Measurements from ENCODE around the gene GLT6D1.

Gene GLT6D1

GRCh38 chr9:135684691-135685090, 45.4 kb upstream of the GLT6D1 start:
- Histone ChIP-seq H3F3A (ENCODE audit: insufficient read depth) (no peaks in the 10 kb centered on the region), H3K27me3 (ENCODE audit: low read length) (no peaks in the 10 kb centered on the region), H4K20me1 (ENCODE audit: low read depth, low read length) (no peaks in the 10 kb centered on the region), H3K9me3 (ENCODE audit: insufficient read depth, low read length) (no peaks in the 10 kb centered on the region), H3K4me2 (ENCODE audit: low read depth, low read length, poor library complexity, severe bottlenecking) (no peak overlapping the region), H3K36me3 (ENCODE audit: low read length) (no peaks in the 10 kb centered on the region), H3K79me2 (ENCODE audit: insufficient read depth, low read length) (no peaks in the 10 kb centered on the region), H3K9ac (ENCODE audit: low read length) (no peak overlapping the region), H3K9me2 (replicated peaks; ENCODE audit: insufficient read depth, low read length) (no peaks in the 10 kb centered on the region), H3K27ac (ENCODE audit: low read depth, low read length) (no peak overlapping the region), H2AFZ (ENCODE audit: low read depth, low read length, severe bottlenecking) (no peak overlapping the region), H3K4me3 (ENCODE audit: insufficient read depth, low read length, poor library complexity, severe bottlenecking) (no peak overlapping the region)
- TF ChIP-seq CTCF (IDR thresholded peaks at IDR 0.05; ENCODE audit: insufficient read depth, low read length, poor library complexity, severe bottlenecking) (no peak), EZH2phosphoT487 (conservative IDR thresholded peaks at IDR 0.05; ENCODE audit: low read length) (no peak)

- Histone ChIP-seq H3K9me2 (replicated peaks; ENCODE audit: insufficient read depth, low read length) (no peaks in the 10 kb centered on the region), H2AFZ (ENCODE audit: low read depth, low read length, severe bottlenecking) (no peak overlapping the region), H3K4me3 (ENCODE audit: insufficient read depth, low read length, poor library complexity, severe bottlenecking) (no peak overlapping the region), H3F3A (ENCODE audit: insufficient read depth) (no peaks in the 10 kb centered on the region), H3K4me2 (ENCODE audit: low read depth, low read length, poor library complexity, severe bottlenecking) (no peak overlapping the region), H3K27ac (ENCODE audit: low read depth, low read length) (no peak overlapping the region), H3K9ac (ENCODE audit: low read length) (no peak overlapping the region), H3K36me3 (ENCODE audit: low read length) (no peaks in the 10 kb centered on the region), H4K20me1 (ENCODE audit: low read depth, low read length) (no peaks in the 10 kb centered on the region), H3K9me3 (ENCODE audit: insufficient read depth, low read length) (no peaks in the 10 kb centered on the region), H3K27me3 (ENCODE audit: low read length) (no peaks in the 10 kb centered on the region), H3K79me2 (ENCODE audit: insufficient read depth, low read length) (no peaks in the 10 kb centered on the region)
- no peak for TF ChIP-seq EZH2phosphoT487 (conservative IDR thresholded peaks at IDR 0.05; ENCODE audit: low read length)
- TF ChIP-seq CTCF (IDR thresholded peaks at IDR 0.05; ENCODE audit: insufficient read depth, low read length, poor library complexity, severe bottlenecking): no peak
Measured at GRCh38 chr9:135683401-135684034, 44.2 kb upstream of the GLT6D1 start.

GRCh38 chr9:135681161-135681560, 41.8 kb upstream of the GLT6D1 start:
- no peaks in the 10 kb centered on the region for H3K27me3 ChIP-seq (ENCODE audit: low read length)
- no peaks in the 10 kb centered on the region for H3F3A ChIP-seq (ENCODE audit: insufficient read depth)

More at GRCh38 chr9:135681161-135681560, 41.8 kb upstream of the GLT6D1 start:
- TF ChIP-seq CTCF (IDR thresholded peaks at IDR 0.05; ENCODE audit: insufficient read depth, low read length, poor library complexity, severe bottlenecking): no peak
- TF ChIP-seq EZH2phosphoT487 (conservative IDR thresholded peaks at IDR 0.05; ENCODE audit: low read length): no peak
- Histone ChIP-seq H3K27ac (ENCODE audit: low read depth, low read length) (no peak overlapping the region), H3K79me2 (ENCODE audit: insufficient read depth, low read length) (no peaks in the 10 kb centered on the region), H3K4me3 (ENCODE audit: insufficient read depth, low read length, poor library complexity, severe bottlenecking) (no peak overlapping the region), H3K9me2 (replicated peaks; ENCODE audit: insufficient read depth, low read length) (no peaks in the 10 kb centered on the region), H3K36me3 (ENCODE audit: low read length) (no peaks in the 10 kb centered on the region), H4K20me1 (ENCODE audit: low read depth, low read length) (no peaks in the 10 kb centered on the region), H2AFZ (ENCODE audit: low read depth, low read length, severe bottlenecking) (no peak overlapping the region), H3K9ac (ENCODE audit: low read length) (no peak overlapping the region), H3K9me3 (ENCODE audit: insufficient read depth, low read length) (no peaks in the 10 kb centered on the region), H3K4me2 (ENCODE audit: low read depth, low read length, poor library complexity, severe bottlenecking) (no peak overlapping the region)

Measured in SU-DHL-6 (cell line).